HUES64 (cell line): Measurements from ENCODE around the gene PAGR1.

ENCODE experiments used
- H3K27ac ChIP-seq: 2 replicates; pipeline ENCODE4 v1.7.0; 2013; ENCODE audit warnings: low read depth, low read length, inconsistent platforms
- H3K27me3 ChIP-seq: 2 replicates; pipeline ENCODE4 v1.6.1; 2013; ENCODE audit warnings: mild to moderate bottlenecking, low read length; ENCODE audit not compliant: insufficient read depth
- H3K36me3 ChIP-seq: 2 replicates; pipeline ENCODE4 v1.6.1; 2013; ENCODE audit warnings: mild to moderate bottlenecking, low read length; ENCODE audit not compliant: insufficient read depth
- H3K4me1 ChIP-seq: 2 replicates; pipeline ENCODE4 v1.6.1; 2013; ENCODE audit warnings: mild to moderate bottlenecking, low read length, moderate library complexity; ENCODE audit not compliant: insufficient read depth
- H3K4me3 ChIP-seq: 2 replicates; pipeline ENCODE4 v1.5.1; 2013; ENCODE audit warnings: mild to moderate bottlenecking, low read length, moderate library complexity
- H3K9ac ChIP-seq: 2 replicates; pipeline ENCODE4 v1.6.1; 2013; ENCODE audit warnings: mild to moderate bottlenecking, low read depth, low read length
- H3K9me3 ChIP-seq: 2 replicates; pipeline ENCODE4 v1.6.1; 2013; ENCODE audit warnings: low read depth, low read length; ENCODE audit not compliant: insufficient read depth
- WGBS: fragments of 150-250, 120-280 bp; methylation state at CpG from one replicate; pipeline ENCODE4 v1.1.7; 2013; ENCODE audit warnings: missing lambda C conversion rate; 5-methylcytosine and 5-hydroxymethylcytosine counted together

PAGR1 gene

DNA sequence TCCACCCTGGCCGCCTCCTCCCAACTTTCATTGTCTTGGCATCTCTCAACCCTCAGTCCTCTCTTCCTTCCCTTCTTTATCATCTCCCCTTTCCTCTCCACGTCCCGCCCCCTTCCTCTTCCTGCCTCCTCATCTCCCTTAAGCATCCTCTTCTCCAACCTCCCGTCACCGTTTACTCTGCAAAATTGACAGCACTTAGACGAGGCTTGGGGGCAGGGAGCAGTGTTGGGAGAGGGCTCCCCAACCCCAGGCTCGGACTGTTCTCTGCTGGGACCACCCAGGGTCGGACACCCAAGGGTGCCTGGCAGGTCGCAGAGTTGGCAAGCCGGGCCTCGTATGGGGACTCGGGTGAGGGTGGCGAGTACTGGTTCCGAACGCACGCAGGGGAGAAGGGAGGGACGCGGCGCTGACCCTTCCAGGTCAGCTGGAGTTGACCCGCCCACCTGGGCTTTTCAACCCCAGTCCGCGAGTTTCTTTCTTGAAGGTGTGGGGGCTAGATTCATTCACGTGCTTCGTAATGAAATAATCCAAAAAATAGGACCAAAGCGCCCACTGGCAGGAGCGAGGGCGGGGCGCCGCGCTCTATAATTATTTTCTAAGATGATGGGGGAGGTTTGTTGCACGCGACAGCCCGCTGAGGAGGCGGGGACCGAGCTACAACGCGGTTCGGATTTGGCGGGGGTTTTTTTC, 775 bp upstream of the PAGR1 start:
- Histone ChIP-seq H3K4me1 (peaks cover 27% of the 10 kb centered on the region), H3K27me3 (no peaks in the 10 kb centered on the region), H3K9ac (peak overlapping the region; percentile 34; the same call in 1 of the 2 replicates)

DNA sequence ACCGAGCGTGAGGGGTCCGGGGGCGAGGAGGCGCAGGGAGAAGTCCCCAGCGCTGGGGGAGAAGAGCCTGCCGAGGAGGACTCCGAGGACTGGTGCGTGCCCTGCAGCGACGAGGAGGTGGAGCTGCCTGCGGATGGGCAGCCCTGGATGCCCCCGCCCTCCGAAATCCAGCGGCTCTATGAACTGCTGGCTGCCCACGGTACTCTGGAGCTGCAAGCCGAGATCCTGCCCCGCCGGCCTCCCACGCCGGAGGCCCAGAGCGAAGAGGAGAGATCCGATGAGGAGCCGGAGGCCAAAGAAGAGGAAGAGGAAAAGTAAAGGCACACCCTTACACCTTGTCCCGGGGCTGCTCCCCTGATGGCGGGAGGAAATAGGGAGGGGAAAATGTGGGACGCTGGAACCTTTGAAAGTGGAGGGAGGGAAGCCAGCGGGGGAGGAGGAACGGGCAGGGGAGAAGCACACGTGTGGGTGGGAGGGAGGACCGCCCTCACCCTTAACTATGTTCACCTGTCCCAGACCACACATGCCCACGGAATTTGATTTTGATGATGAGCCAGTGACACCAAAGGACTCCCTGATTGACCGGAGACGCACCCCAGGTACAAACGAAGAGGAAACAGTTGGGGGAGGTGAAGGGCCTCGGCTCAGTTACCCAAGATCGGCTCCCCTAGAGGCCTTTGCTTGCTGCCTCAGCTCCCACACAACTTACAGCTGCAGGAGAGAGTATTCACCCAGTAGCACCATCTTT, 916 bp downstream of the PAGR1 start:
- no peaks in the 10 kb centered on the region for H3K27me3 ChIP-seq
- H3K9me3 ChIP-seq: no peaks in the 10 kb centered on the region
- 2% methylated on average over 34 of the region's 37 CpGs for WGBS
- H3K4me1 ChIP-seq: peaks cover 18% of the 10 kb centered on the region; the same call in 1 of the 2 replicates
- H3K27ac ChIP-seq: peak overlapping the region; percentile 75
- H3K36me3 ChIP-seq: peaks cover 33% of the 10 kb centered on the region
- peak overlapping the region; percentile 82 for H3K4me3 ChIP-seq
- H3K9ac ChIP-seq: peak overlapping the region; percentile 78

More for the DNA sequence above, 775 bp upstream of the PAGR1 start:
- WGBS: 5% methylated on average over 33 of the region's 39 CpGs
- peak overlapping the region; percentile 82 for H3K4me3 ChIP-seq
- peak overlapping the region; percentile 29; the same call in 1 of the 2 replicates for H3K27ac ChIP-seq
- H3K9me3 ChIP-seq: no peaks in the 10 kb centered on the region
- H3K36me3 ChIP-seq: peaks cover 26% of the 10 kb centered on the region

GRCh38 chr16:29818082-29818481, 2.1 kb downstream of the PAGR1 start:
- no peak overlapping the region for H3K4me3 ChIP-seq
- H3K4me1 ChIP-seq: peaks cover 15% of the 10 kb centered on the region; the same call in 1 of the 2 replicates
- H3K27me3 ChIP-seq: no peaks in the 10 kb centered on the region
- H3K36me3 ChIP-seq: peaks cover 33% of the 10 kb centered on the region
- no peaks in the 10 kb centered on the region for H3K9me3 ChIP-seq
- H3K27ac ChIP-seq: no peak overlapping the region
- H3K9ac ChIP-seq: no peak overlapping the region
- 96% methylated on average over 4 of the region's 4 CpGs for WGBS

DNA sequence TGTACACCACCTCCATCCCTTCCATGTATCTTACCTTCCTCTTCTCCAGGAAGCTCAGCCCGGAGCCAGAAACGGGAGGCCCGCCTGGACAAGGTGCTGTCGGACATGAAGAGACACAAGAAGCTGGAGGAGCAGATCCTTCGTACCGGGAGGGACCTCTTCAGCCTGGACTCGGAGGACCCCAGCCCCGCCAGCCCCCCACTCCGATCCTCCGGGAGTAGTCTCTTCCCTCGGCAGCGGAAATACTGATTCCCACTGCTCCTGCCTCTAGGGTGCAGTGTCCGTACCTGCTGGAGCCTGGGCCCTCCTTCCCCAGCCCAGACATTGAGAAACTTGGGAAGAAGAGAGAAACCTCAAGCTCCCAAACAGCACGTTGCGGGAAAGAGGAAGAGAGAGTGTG, 3.6 kb downstream of the PAGR1 start:
- Histone ChIP-seq H3K27ac (no peak overlapping the region), H3K4me3 (no peak overlapping the region), H3K4me1 (0 out of 2 replicates have a peak, but pooled peaks cover 7% of the 10 kb centered on the region), H3K36me3 (peaks cover 33% of the 10 kb centered on the region), H3K27me3 (no peaks in the 10 kb centered on the region), H3K9ac (no peak overlapping the region), H3K9me3 (no peaks in the 10 kb centered on the region)
- WGBS: 91% methylated on average over 15 of the region's 15 CpGs

GRCh38 chr16:29820271-29820701, 4.3 kb downstream of the PAGR1 start, which contains the start of gene MVP:
TSS of gene MVP (plus strand) at chr16:29820462. CDS start at chr16:29830550, 10,088 bp downstream.
- Histone ChIP-seq H3K9ac (no peak within 1 kb of the TSS), H3K4me1 (peaks cover 8% of the 10 kb centered on the region), H3K27ac (no peak within 1 kb of the TSS; the same call in 1 of the 2 replicates), H3K27me3 (no peaks in the 10 kb centered on the region), H3K36me3 (peaks cover 33% of the 10 kb centered on the region), H3K9me3 (no peaks in the 10 kb centered on the region), H3K4me3 (peak within 1 kb of the TSS; percentile 31; the same call in 1 of the 2 replicates)
- 80% methylated on average over 4 of the region's 4 CpGs for WGBS

DNA sequence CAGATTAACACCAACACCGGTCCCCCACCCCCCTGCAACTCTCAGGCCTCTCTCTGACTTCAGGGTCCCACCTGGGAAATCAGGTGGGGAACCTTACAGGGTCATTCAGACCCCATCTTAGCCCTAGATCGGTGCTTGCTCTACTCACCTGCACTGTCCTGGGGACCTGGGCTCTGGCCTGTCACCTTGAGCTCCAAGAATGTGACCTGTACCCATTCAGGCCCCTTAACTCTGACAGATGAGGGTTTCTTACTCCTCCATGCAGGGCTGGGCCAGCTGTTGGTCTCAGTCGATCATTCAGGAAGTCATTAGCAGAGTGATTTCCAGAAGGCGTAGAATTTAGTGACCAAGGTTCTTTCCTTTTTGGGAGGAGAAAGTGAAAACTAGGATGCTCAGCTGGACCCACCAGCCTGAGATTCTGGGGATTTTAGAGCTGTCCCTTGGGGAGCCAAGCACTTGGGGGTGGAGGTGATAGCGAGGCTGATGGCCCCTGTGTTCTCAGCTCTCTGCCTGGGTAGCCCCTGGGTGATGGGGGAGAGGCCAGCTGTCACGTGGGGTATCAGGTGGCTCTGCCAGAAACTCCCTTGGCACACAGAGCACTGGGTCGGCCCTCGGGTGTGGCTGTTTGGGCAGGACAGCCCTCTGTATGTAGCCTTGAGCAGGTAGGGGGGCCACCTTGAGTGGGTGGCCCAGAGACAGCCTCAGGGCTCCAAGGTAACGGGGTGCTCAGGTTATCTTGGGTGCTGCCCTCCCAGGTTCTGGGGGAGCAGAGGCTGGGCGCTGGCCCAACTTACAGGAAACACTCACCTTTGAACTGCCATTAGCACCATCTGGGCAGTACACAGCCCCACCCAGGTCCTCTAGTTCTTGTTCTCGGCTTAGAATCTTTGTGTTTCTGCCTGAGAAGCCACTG, 5.0 kb downstream of the PAGR1 start:
- no peak overlapping the region for H3K9ac ChIP-seq
- WGBS: 90% methylated on average over 11 of the region's 11 CpGs
- H3K36me3 ChIP-seq: peaks cover 33% of the 10 kb centered on the region
- no peaks in the 10 kb centered on the region for H3K27me3 ChIP-seq
- peaks cover 13% of the 10 kb centered on the region for H3K4me1 ChIP-seq
- H3K4me3 ChIP-seq: peak overlapping the region; percentile 31; the same call in 1 of the 2 replicates
- no peaks in the 10 kb centered on the region for H3K9me3 ChIP-seq
- H3K27ac ChIP-seq: no peak overlapping the region

DNA sequence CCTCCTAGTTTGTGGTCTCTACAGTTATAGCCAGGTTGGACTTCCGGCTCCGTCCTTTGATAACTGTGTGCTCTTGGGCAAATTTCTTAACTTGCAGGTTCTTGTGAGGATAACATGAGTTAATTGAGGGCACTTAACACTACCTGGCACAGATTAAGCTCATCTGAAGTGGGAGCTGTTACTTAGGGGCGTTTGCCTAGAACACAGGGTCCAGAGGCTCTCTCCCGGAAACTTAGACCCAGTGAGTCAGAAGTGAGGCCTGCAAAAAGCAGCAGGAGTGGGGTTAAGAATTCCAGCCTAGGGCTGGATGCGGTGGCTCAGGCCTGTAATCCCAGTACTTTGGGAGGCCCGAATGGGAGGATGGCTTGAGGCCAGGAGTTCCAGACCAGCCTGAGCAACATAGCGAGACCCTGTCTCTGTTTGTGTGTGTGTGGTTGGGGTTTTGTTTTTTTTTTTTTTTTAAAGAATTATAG, 5.7 kb downstream of the PAGR1 start:
- H3K9ac ChIP-seq: no peak overlapping the region
- no peak overlapping the region for H3K4me3 ChIP-seq
- H3K36me3 ChIP-seq: peaks cover 33% of the 10 kb centered on the region
- no peaks in the 10 kb centered on the region for H3K9me3 ChIP-seq
- 88% methylated on average over 7 of the region's 7 CpGs for WGBS
- no peak overlapping the region for H3K27ac ChIP-seq
- H3K27me3 ChIP-seq: no peaks in the 10 kb centered on the region
- H3K4me1 ChIP-seq: peaks cover 13% of the 10 kb centered on the region

DNA sequence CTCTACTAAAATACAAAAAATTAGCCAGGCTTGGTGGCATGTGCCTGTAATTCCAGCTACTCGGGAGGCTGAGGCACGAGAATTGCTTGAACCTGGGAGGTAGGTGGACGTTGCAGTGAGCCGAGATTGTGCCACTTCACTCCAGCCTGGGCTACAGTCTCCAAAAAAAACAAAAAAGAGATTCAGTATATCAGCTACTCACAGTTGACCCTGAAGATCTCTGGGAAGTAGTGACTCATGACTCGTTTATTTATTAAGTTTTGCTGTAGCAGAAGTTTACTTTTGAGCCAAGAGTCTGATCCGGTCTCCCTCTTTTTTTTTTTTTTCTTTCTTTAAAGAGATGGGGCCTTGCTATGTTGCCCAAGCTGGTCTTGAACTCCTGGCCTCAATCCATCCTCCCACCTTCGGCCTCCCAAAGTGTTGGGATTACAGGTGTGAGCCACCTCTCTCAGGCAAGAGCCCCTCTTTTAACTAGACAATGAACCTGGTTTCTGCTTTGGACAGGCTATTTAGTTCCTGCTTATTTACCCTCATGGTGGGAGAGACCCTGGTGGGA, 8.7 kb downstream of the PAGR1 start:
- Histone ChIP-seq H3K36me3 (peaks cover 14% of the 10 kb centered on the region), H3K4me3 (no peak overlapping the region), H3K9me3 (no peaks in the 10 kb centered on the region), H3K4me1 (peaks cover 13% of the 10 kb centered on the region), H3K27me3 (no peaks in the 10 kb centered on the region), H3K27ac (no peak overlapping the region), H3K9ac (no peak overlapping the region)
- WGBS: 93% methylated on average over 7 of the region's 7 CpGs

DNA sequence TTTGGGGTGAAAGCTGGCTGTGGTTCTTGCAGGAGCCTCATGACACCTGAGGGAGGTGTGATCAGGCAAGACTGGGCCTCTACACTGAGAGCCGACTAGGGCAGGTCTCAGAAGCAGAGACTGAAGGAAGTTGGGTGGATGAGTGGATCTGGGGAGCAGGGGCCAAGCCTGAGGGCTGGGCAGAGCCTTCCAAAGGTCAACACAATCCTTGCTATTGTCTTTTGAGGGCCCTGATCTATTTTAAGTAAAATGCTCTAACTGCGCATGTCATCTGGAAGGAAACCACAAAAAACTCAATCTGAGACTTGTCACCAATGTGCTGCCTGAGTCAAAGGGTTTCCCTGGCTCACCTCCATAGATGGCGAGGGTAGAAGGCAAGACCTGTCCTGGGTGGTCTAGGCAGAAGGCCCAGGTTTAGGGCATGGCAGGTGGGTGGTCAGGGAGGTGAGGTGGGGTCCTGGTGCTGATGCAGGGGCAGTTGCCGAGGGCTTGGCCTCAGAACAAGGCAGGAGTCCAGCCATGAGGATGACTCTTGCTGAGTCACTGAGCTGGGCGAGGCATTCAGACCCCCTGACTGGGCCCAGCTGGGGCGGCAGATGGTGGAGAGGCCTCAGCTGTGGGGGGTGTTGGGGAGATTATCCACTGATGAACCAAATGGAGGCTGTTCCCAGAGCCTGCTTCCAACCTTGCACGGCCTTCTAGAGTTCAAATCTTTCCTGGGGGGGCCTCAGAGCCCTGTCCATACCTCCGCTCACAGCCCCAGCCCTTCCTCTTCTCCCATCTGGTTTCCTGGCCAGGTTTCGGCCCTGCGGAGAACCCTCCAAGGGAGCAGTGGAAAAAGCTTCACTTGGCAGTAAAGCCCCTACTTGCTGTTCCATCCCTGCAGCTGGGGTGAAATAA, 9.4 kb downstream of the PAGR1 start:
- H3K4me1 ChIP-seq: peaks cover 13% of the 10 kb centered on the region
- H3K27ac ChIP-seq: peak overlapping the region; percentile 45; the same call in 1 of the 2 replicates
- no peak overlapping the region for H3K4me3 ChIP-seq
- WGBS: 79% methylated on average over 10 of the region's 10 CpGs
- H3K9me3 ChIP-seq: no peaks in the 10 kb centered on the region
- H3K27me3 ChIP-seq: no peaks in the 10 kb centered on the region
- peak overlapping the region; percentile 33 for H3K9ac ChIP-seq
- H3K36me3 ChIP-seq: peaks cover 7% of the 10 kb centered on the region; the same call in 1 of the 2 replicates

- no peaks in the 10 kb centered on the region for H3K36me3 ChIP-seq
- no peak overlapping the region for H3K9ac ChIP-seq
- H3K9me3 ChIP-seq: no peaks in the 10 kb centered on the region
- H3K27me3 ChIP-seq: no peaks in the 10 kb centered on the region
- no peak overlapping the region; the same call in 1 of the 2 replicates for H3K27ac ChIP-seq
- H3K4me3 ChIP-seq: no peak overlapping the region
- WGBS: 98% methylated on average over 8 of the region's 8 CpGs
- peaks cover 13% of the 10 kb centered on the region for H3K4me1 ChIP-seq
Observed at GRCh38 chr16:29826342-29826695, 10.4 kb downstream of the PAGR1 start.
